ENCODE data around the gene S100A5.

Gene S100A5

GRCh38 chr1:153519242-153519641 lies 21.5 kb downstream of the S100A5 start:
- no peak for DNase-seq (ENCODE audit: low read depth)
- no peak for TF ChIP-seq CTCF (IDR thresholded peaks at IDR 0.05; ENCODE audit: insufficient read depth, low read depth, low read length, missing control alignments)
- no peak overlapping the region for H3K4me3 ChIP-seq (ENCODE audit: low read depth, low read length)

GRCh38 chr1:153515504-153516394 lies 25.0 kb downstream of the S100A5 start:
- no peak for TF ChIP-seq CTCF (IDR thresholded peaks at IDR 0.05; ENCODE audit: insufficient read depth, low read depth, low read length, missing control alignments)
- DNase-seq (ENCODE audit: low read depth): no peak
- no peak overlapping the region for H3K4me3 ChIP-seq (ENCODE audit: low read depth, low read length)

GRCh38 chr1:153513666-153514065 lies 27.1 kb downstream of the S100A5 start:
- no peak overlapping the region for H3K4me3 ChIP-seq (ENCODE audit: low read depth, low read length)
- no peak for DNase-seq (ENCODE audit: low read depth)
- no peak for TF ChIP-seq CTCF (IDR thresholded peaks at IDR 0.05; ENCODE audit: insufficient read depth, low read depth, low read length, missing control alignments)

GRCh38 chr1:153513023-153513422 lies 27.7 kb downstream of the S100A5 start:
- H3K4me3 ChIP-seq (ENCODE audit: low read depth, low read length): no peak overlapping the region
- DNase-seq (ENCODE audit: low read depth): no peak
- no peak for TF ChIP-seq CTCF (IDR thresholded peaks at IDR 0.05; ENCODE audit: insufficient read depth, low read depth, low read length, missing control alignments)

- peak; percentile 88 for TF ChIP-seq CTCF (IDR thresholded peaks at IDR 0.05; ENCODE audit: insufficient read depth, low read depth, low read length, missing control alignments)
- H3K4me3 ChIP-seq (ENCODE audit: low read depth, low read length): no peak overlapping the region
- DNase-seq (ENCODE audit: low read depth): peak; percentile 78
Measured at GRCh38 chr1:153510984-153511410, 29.7 kb downstream of the S100A5 start.

- DNase-seq (ENCODE audit: low read depth): peak; percentile 59
- H3K4me3 ChIP-seq (ENCODE audit: low read depth, low read length): no peak overlapping the region
- peak; percentile 79 for TF ChIP-seq CTCF (IDR thresholded peaks at IDR 0.05; ENCODE audit: insufficient read depth, low read depth, low read length, missing control alignments)
Measured at GRCh38 chr1:153509729-153510354, 30.9 kb downstream of the S100A5 start.
